Stimulated activated CD8-positive, alpha-beta memory T cell treated with anti-CD3 and anti-CD28 coated beads, Interleukin-15, amount 100 ng/mL, for 24 hours (primary cell): ENCODE data around the gene SMARCA4.
"Not testable (repeated sequence)": the region's sequence is repeated elsewhere in the genome, so short reads cannot be mapped to it uniquely, and the experiment has no call there.

Source experiments
- DNase-seq: peaks from one replicate; pipeline ENCODE4 v3.0.0-alpha.2; 2020; ENCODE audit warnings: low read depth

SMARCA4 gene

GRCh38 chr19:11066326-11066725, 105.5 kb downstream of the SMARCA4 start:
- DNase-seq, result no peak

- DNase-seq, result no peak
These were observed 106.7 kb downstream of the SMARCA4 start for GRCh38 chr19:11067356-11068113.

- DNase-seq, result no peak
These were observed 108.7 kb downstream of the SMARCA4 start for GRCh38 chr19:11069561-11069960.

- DNase-seq, result no peak
These were observed 109.3 kb downstream of the SMARCA4 start for GRCh38 chr19:11070123-11070522.

GRCh38 chr19:11073568-11073967, 112.7 kb downstream of the SMARCA4 start:
- no peak for DNase-seq

- DNase-seq, result not testable (repeated sequence)
These were observed 116.0 kb downstream of the SMARCA4 start for GRCh38 chr19:11076792-11077191.

- DNase-seq, result no peak
These were observed 118.1 kb downstream of the SMARCA4 start for GRCh38 chr19:11078893-11079292.

GRCh38 chr19:11079999-11080398, 119.2 kb downstream of the SMARCA4 start:
- no peak for DNase-seq

GRCh38 chr19:11087870-11088505, 127.2 kb downstream of the SMARCA4 start:
- no peak for DNase-seq

- DNase-seq, result no peak
These were observed 127.8 kb downstream of the SMARCA4 start for GRCh38 chr19:11088506-11089253.

GRCh38 chr19:11089254-11090013, 128.6 kb downstream of the SMARCA4 start, which contains the start of gene LDLR:
LDLR (plus strand) TSS chr19:11089463; CDS start chr19:11089549, 86 bp downstream.
- peak; percentile 39 for DNase-seq

GRCh38 chr19:11090014-11090263, 129.1 kb downstream of the SMARCA4 start:
- DNase-seq, result not testable (repeated sequence)

- DNase-seq, result peak; percentile 86
These were observed 129.6 kb downstream of the SMARCA4 start for GRCh38 chr19:11090264-11090996.

GRCh38 chr19:11090997-11091702, 130.3 kb downstream of the SMARCA4 start:
- DNase-seq, result no peak

GRCh38 chr19:11091703-11092153, 130.9 kb downstream of the SMARCA4 start:
- DNase-seq, result no peak

GRCh38 chr19:11092181-11092538, 131.3 kb downstream of the SMARCA4 start:
- no peak for DNase-seq

GRCh38 chr19:11093689-11094238, 132.9 kb downstream of the SMARCA4 start:
- DNase-seq, result no peak

GRCh38 chr19:11094520-11094894, 133.7 kb downstream of the SMARCA4 start:
- no peak for DNase-seq

- DNase-seq, result no peak
These were observed 135.5 kb downstream of the SMARCA4 start for GRCh38 chr19:11096210-11096841.

GRCh38 chr19:11097367-11097766, 136.5 kb downstream of the SMARCA4 start:
- DNase-seq, result not testable (repeated sequence)
